WTC11 (cell line): Measurements from ENCODE around the gene CNFN. TPM values are rescaled to one million over a fixed set of nuclear protein-coding genes. Genes with fewer than 3 reads are reported as not detected.

Experiments used
- ATAC-seq: fragments of 200-7000 bp; cut with Tn5 transposase; 2 replicates; pipeline ENCODE4 v1.10.0; 2021; ENCODE audit warnings: mild to moderate bottlenecking, moderate library complexity
- CTCF ChIA-PET: fragments of 300-600 bp; sonication (Branson Sonifier 250); formaldehyde crosslinking; loops from one replicate; lab custom pipeline; 2021; ENCODE audit warnings: antibody characterized with exemption; lab: Charles Lee
- POLR2A ChIA-PET: fragments of 350-600 bp; sonication (Branson Sonifier 250); formaldehyde crosslinking; loops from one replicate; lab custom pipeline; 2021; ENCODE audit warnings: antibody characterized with exemption; lab: Charles Lee
- DNase-seq: peaks from one replicate; pipeline ENCODE4 v3.0.0; 2021; ENCODE audit warnings: low spot score
- H3K27ac Mint-ChIP-seq: 2 replicates; pipeline ENCODE4 v1.8.0; 2021; ENCODE audit warnings: mixed read lengths
- H3K27me3 Mint-ChIP-seq: 2 replicates; pipeline ENCODE4 v1.8.0; 2021; ENCODE audit warnings: low read depth, mild to moderate bottlenecking, moderate library complexity, mixed read lengths
- H3K36me3 Mint-ChIP-seq: 2 replicates; pipeline ENCODE4 v1.8.0; 2021; ENCODE audit warnings: mixed read lengths
- H3K4me1 Mint-ChIP-seq: 2 replicates; pipeline ENCODE4 v1.8.0; 2022; ENCODE audit warnings: mixed read lengths
- H3K4me3 Mint-ChIP-seq: 2 replicates; pipeline ENCODE4 v1.8.0; 2021; ENCODE audit warnings: mild to moderate bottlenecking, moderate library complexity, mixed read lengths
- H3K9me3 Mint-ChIP-seq: 2 replicates; pipeline ENCODE4 v1.8.0; 2021; ENCODE audit warnings: mixed read lengths
- AR ChIP-seq: fragments of 250-450 bp; sonication (Bioruptor Pico); IDR thresholded peaks from 2 replicates; pipeline ENCODE4 v1.9.0; 2021; ENCODE audit warnings: mild to moderate bottlenecking
- ATF1 ChIP-seq: sonication (generic); formaldehyde crosslinking; IDR thresholded peaks from 2 replicates; pipeline ENCODE4 v1.8.1; 2023; ENCODE audit warnings: mild to moderate bottlenecking, moderate library complexity, missing genetic modification reagents
- CBFB ChIP-seq: sonication (generic); formaldehyde crosslinking; IDR thresholded peaks from 2 replicates; pipeline ENCODE4 v1.8.1; 2022; ENCODE audit warnings: mild to moderate bottlenecking, low read depth, missing genetic modification reagents
- CREB1 ChIP-seq: sonication (generic); formaldehyde crosslinking; IDR thresholded peaks from 2 replicates; pipeline ENCODE4 v1.8.0; 2023; ENCODE audit warnings: mild to moderate bottlenecking, missing genetic modification reagents
- EMX1 ChIP-seq: fragments of 250-450 bp; sonication (Bioruptor Pico); IDR thresholded peaks from 2 replicates; pipeline ENCODE4 v1.8.0; 2021; ENCODE audit warnings: mild to moderate bottlenecking
- FOXJ3 ChIP-seq: sonication (generic); formaldehyde crosslinking; IDR thresholded peaks from 2 replicates; pipeline ENCODE4 v1.9.0; 2021; ENCODE audit warnings: missing genetic modification reagents, mild to moderate bottlenecking, borderline replicate concordance
- GRHL2 ChIP-seq: fragments of 250-450 bp; sonication (Bioruptor Pico); IDR thresholded peaks from 2 replicates; pipeline ENCODE4 v1.8.0; 2022; ENCODE audit warnings: mild to moderate bottlenecking, moderate library complexity; ENCODE audit not compliant: insufficient replicate concordance, severe bottlenecking
- HMGA2 ChIP-seq: fragments of 250-450 bp; sonication (Bioruptor Pico); IDR thresholded peaks from 2 replicates; pipeline ENCODE4 v1.4.0; 2021; ENCODE audit warnings: mild to moderate bottlenecking, moderate library complexity
- IRF2 ChIP-seq: sonication (generic); formaldehyde crosslinking; IDR thresholded peaks from 2 replicates; pipeline ENCODE4 v1.8.0; 2022; ENCODE audit warnings: low read depth, missing genetic modification reagents, borderline replicate concordance
- KAT7 ChIP-seq: sonication (generic); formaldehyde crosslinking; IDR thresholded peaks from 2 replicates; pipeline ENCODE4 v1.8.1; 2023; ENCODE audit warnings: missing genetic modification reagents, mild to moderate bottlenecking, borderline replicate concordance
- MYBL2 ChIP-seq: sonication (generic); formaldehyde crosslinking; IDR thresholded peaks from 2 replicates; pipeline ENCODE4 v1.8.1; 2023; ENCODE audit warnings: mild to moderate bottlenecking, moderate library complexity, missing genetic modification reagents
- NR1H2 ChIP-seq: sonication (generic); formaldehyde crosslinking; IDR thresholded peaks from 2 replicates; pipeline ENCODE4 v1.9.0; 2021; ENCODE audit warnings: mild to moderate bottlenecking, moderate library complexity, missing genetic modification reagents
- NR3C1 ChIP-seq: sonication (generic); formaldehyde crosslinking; conservative IDR thresholded peaks from 2 replicates; pipeline ENCODE4 v1.8.1; 2023; ENCODE audit warnings: low read depth, mild to moderate bottlenecking, missing genetic modification reagents
- RORB ChIP-seq: fragments of 250-450 bp; sonication (Bioruptor Pico); IDR thresholded peaks from 2 replicates; pipeline ENCODE4 v1.9.0; 2021; ENCODE audit warnings: mild to moderate bottlenecking
- SMAD3 ChIP-seq: sonication (generic); formaldehyde crosslinking; IDR thresholded peaks from 2 replicates; pipeline ENCODE4 v1.8.0; 2022; ENCODE audit warnings: missing genetic modification reagents, mild to moderate bottlenecking, borderline replicate concordance
- TCF7 ChIP-seq: sonication (generic); formaldehyde crosslinking; IDR thresholded peaks from 2 replicates; pipeline ENCODE4 v1.8.0; 2022; ENCODE audit warnings: mild to moderate bottlenecking, low read depth, missing genetic modification reagents, moderate library complexity
- TEAD1 ChIP-seq: sonication (generic); formaldehyde crosslinking; IDR thresholded peaks from 2 replicates; pipeline ENCODE4 v1.8.0; 2022; ENCODE audit warnings: mild to moderate bottlenecking, missing genetic modification reagents
- TEAD4 ChIP-seq: sonication (generic); formaldehyde crosslinking; IDR thresholded peaks from 2 replicates; pipeline ENCODE4 v1.8.0; 2022; ENCODE audit warnings: mild to moderate bottlenecking, missing genetic modification reagents
- ZNF219 ChIP-seq: sonication (generic); formaldehyde crosslinking; IDR thresholded peaks from 2 replicates; pipeline ENCODE4 v1.8.0; 2023; ENCODE audit warnings: missing genetic modification reagents, mild to moderate bottlenecking, borderline replicate concordance
- ZNF263 ChIP-seq: sonication (generic); formaldehyde crosslinking; IDR thresholded peaks from 2 replicates; pipeline ENCODE4 v1.8.1; 2022; ENCODE audit warnings: low read depth, mild to moderate bottlenecking, moderate library complexity, missing genetic modification reagents
- ZNF671 ChIP-seq: fragments of 250-450 bp; sonication (Bioruptor Pico); IDR thresholded peaks from 2 replicates; pipeline ENCODE4 v1.8.0; 2021; ENCODE audit warnings: mild to moderate bottlenecking
- ZSCAN18 ChIP-seq: fragments of 250-450 bp; sonication (Bioruptor Pico); IDR thresholded peaks from 2 replicates; pipeline ENCODE4 v2.1.2; 2022; ENCODE audit warnings: mild to moderate bottlenecking, moderate library complexity
- total RNA-seq: library from RNA; stranded (reverse); gene quantifications from 3 replicates; pipeline ENCODE4 v1.2.3, GENCODE V29; 2021
- TF ChIP-seq, protein P1 (sequence below): sonication (generic); formaldehyde crosslinking; IDR thresholded peaks from 2 replicates; pipeline ENCODE4 v1.8.0; 2022; ENCODE audit warnings: mild to moderate bottlenecking, missing genetic modification reagents

CNFN gene
- total RNA-seq, 1 experiment from 2014 or later, result 9.6 TPM

- TF ChIP-seq EMX1 (CRISPR knock-in tag), result no peak
- 0 out of 2 replicates have a peak, but pooled peaks have one; percentile 59 for TF ChIP-seq CBFB (CRISPR knock-in tag)
- 0 out of 2 replicates have a peak, but pooled peaks have one; percentile 28 for TF ChIP-seq SMAD3 (CRISPR knock-in tag)
- TF ChIP-seq HMGA2 (CRISPR knock-in tag), result no peak
- no peak for TF ChIP-seq ZNF219
- no peak for TF ChIP-seq GRHL2 (CRISPR knock-in tag)
- no peak for TF ChIP-seq TCF7
- TF ChIP-seq TEAD4 (CRISPR knock-in tag), result no peak
- no peak for TF ChIP-seq ATF1 (CRISPR knock-in tag)
- TF ChIP-seq, protein P1, sequence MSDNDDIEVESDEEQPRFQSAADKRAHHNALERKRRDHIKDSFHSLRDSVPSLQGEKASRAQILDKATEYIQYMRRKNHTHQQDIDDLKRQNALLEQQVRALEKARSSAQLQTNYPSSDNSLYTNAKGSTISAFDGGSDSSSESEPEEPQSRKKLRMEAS (CRISPR knock-in tag), result peak; percentile 48
- no peak for TF ChIP-seq RORB (CRISPR knock-in tag)
- TF ChIP-seq CREB1 (CRISPR knock-in tag), result no peak
Observed at GRCh38 chr19:42386974-42387707, 3.0 kb downstream of the CNFN start (continued).

GRCh38 chr19:42380155-42380554 lies 9.9 kb downstream of the CNFN start:
- DNase-seq (no peak), ATAC-seq (no peak)
- POLR2A ChIA-PET, result no interaction called here
- Mint-ChIP-seq H3K9me3 (no peaks in the 10 kb centered on the region), H3K27me3 (peaks cover 21% of the 10 kb centered on the region), H3K36me3 (peaks cover 5% of the 10 kb centered on the region; the same call in 1 of the 2 replicates), H3K27ac (no peak overlapping the region), H3K4me1 (peaks cover 10% of the 10 kb centered on the region), H3K4me3 (no peak overlapping the region)
- no peak for TF ChIP-seq AR (CRISPR knock-in tag)
- TF ChIP-seq HMGA2 (CRISPR knock-in tag), result no peak
- TF ChIP-seq ZNF671 (CRISPR knock-in tag), result no peak
- TF ChIP-seq ZSCAN18 (CRISPR knock-in tag), result no peak
- no peak for TF ChIP-seq IRF2 (CRISPR knock-in tag)
- TF ChIP-seq NR1H2 (CRISPR knock-in tag), result no peak
- TF ChIP-seq MYBL2 (CRISPR knock-in tag), result no peak
- no peak for TF ChIP-seq CBFB (CRISPR knock-in tag)
- TF ChIP-seq ZNF263 (CRISPR knock-in tag), result no peak
- TF ChIP-seq TEAD1 (CRISPR knock-in tag), result no peak
- no peak for TF ChIP-seq CREB1 (CRISPR knock-in tag)
- TF ChIP-seq FOXJ3 (CRISPR knock-in tag), result no peak
- no peak for TF ChIP-seq NR3C1 (CRISPR knock-in tag)
- TF ChIP-seq RORB (CRISPR knock-in tag), result no peak
- no peak for TF ChIP-seq EMX1 (CRISPR knock-in tag)
- no peak for TF ChIP-seq KAT7
- CTCF ChIA-PET, result interaction anchor here (0.9 to 3.1 kb wide), 8 partner anchors 8 to 60 kb away, joined by 3 to 12 read pairs (median 4); no protein-coding TSS in a partner anchor
